Measurements from ENCODE around the gene SHROOM2. TPM values are rescaled to one million over a fixed set of nuclear protein-coding genes. Genes with fewer than 3 reads are reported as not detected.

SHROOM2 gene
- total RNA-seq, 1 experiment from 2014 or later, result 1.2 TPM

- no peak for DNase-seq (ENCODE audit: unreplicated experiment)
- Mint-ChIP-seq H3K4me1 (ENCODE audit: insufficient read depth, unreplicated experiment) (no peaks in the 10 kb centered on the region), H3K9me3 (ENCODE audit: unreplicated experiment) (no peaks in the 10 kb centered on the region), H3K27me3 (ENCODE audit: insufficient read depth, unreplicated experiment) (no peaks in the 10 kb centered on the region), H3K36me3 (ENCODE audit: insufficient read depth, unreplicated experiment) (no peaks in the 10 kb centered on the region), H3K4me3 (ENCODE audit: unreplicated experiment) (no peak overlapping the region), H3K27ac (ENCODE audit: low read depth, unreplicated experiment) (no peak overlapping the region)
- intact Hi-C loops (cut with micrococcal nuclease), result no loop called here
- no TSS peak for BruUV-seq (replicated peaks)
- ChIA-PET POLR2A (no interaction called here), CTCF (no interaction called here)
- no peak for TF ChIP-seq CTCF (IDR thresholded peaks at IDR 0.05; ENCODE audit: unreplicated experiment)
Observed at GRCh38 chrX:9921407-9921806, 135.2 kb downstream of the SHROOM2 start.

- no peaks in the 10 kb centered on the region for H3K9me3 Mint-ChIP-seq (ENCODE audit: unreplicated experiment)
- no peak for TF ChIP-seq CTCF (IDR thresholded peaks at IDR 0.05; ENCODE audit: unreplicated experiment)
- no TSS peak for BruUV-seq (replicated peaks)
- DNase-seq (ENCODE audit: unreplicated experiment), result no peak
- H3K27me3 Mint-ChIP-seq (ENCODE audit: insufficient read depth, unreplicated experiment), result no peaks in the 10 kb centered on the region
- H3K27ac Mint-ChIP-seq (ENCODE audit: low read depth, unreplicated experiment), result no peak overlapping the region
- intact Hi-C loops (cut with micrococcal nuclease), result no loop called here
- no peaks in the 10 kb centered on the region for H3K36me3 Mint-ChIP-seq (ENCODE audit: insufficient read depth, unreplicated experiment)
- H3K4me3 Mint-ChIP-seq (ENCODE audit: unreplicated experiment), result no peak overlapping the region
- H3K4me1 Mint-ChIP-seq (ENCODE audit: insufficient read depth, unreplicated experiment), result no peaks in the 10 kb centered on the region
- CTCF ChIA-PET, result interaction anchor here (0.6 to 0.7 kb wide), 3 partner anchors 18 to 69 kb away, joined by 3 to 4 read pairs (median 3); no protein-coding TSS in a partner anchor
- POLR2A ChIA-PET, result no interaction called here
Observed at GRCh38 chrX:9923357-9923756, 137.1 kb downstream of the SHROOM2 start.

- Mint-ChIP-seq H3K36me3 (ENCODE audit: insufficient read depth, unreplicated experiment) (no peaks in the 10 kb centered on the region), H3K27ac (ENCODE audit: low read depth, unreplicated experiment) (no peak overlapping the region), H3K4me3 (ENCODE audit: unreplicated experiment) (no peak overlapping the region), H3K9me3 (ENCODE audit: unreplicated experiment) (no peaks in the 10 kb centered on the region), H3K4me1 (ENCODE audit: insufficient read depth, unreplicated experiment) (no peaks in the 10 kb centered on the region), H3K27me3 (ENCODE audit: insufficient read depth, unreplicated experiment) (no peaks in the 10 kb centered on the region)
- intact Hi-C loops (cut with micrococcal nuclease), result no loop called here
- ChIA-PET POLR2A (no interaction called here), CTCF (no interaction called here)
- no peak for DNase-seq (ENCODE audit: unreplicated experiment)
- no TSS peak for BruUV-seq (replicated peaks)
- TF ChIP-seq CTCF (IDR thresholded peaks at IDR 0.05; ENCODE audit: unreplicated experiment), result no peak
Observed at GRCh38 chrX:9926002-9926401, 139.8 kb downstream of the SHROOM2 start.

GRCh38 chrX:9927698-9928482 is 141.7 kb downstream of the SHROOM2 start:
- H3K36me3 Mint-ChIP-seq (ENCODE audit: insufficient read depth, unreplicated experiment), result no peaks in the 10 kb centered on the region
- no TSS peak for BruUV-seq (replicated peaks)
- no peak for TF ChIP-seq CTCF (IDR thresholded peaks at IDR 0.05; ENCODE audit: unreplicated experiment)
- H3K27ac Mint-ChIP-seq (ENCODE audit: low read depth, unreplicated experiment), result no peak overlapping the region
- ChIA-PET POLR2A (no interaction called here), CTCF (interaction anchor here (0.6 to 1.3 kb wide), 3 partner anchors 15 to 809 kb away, joined by 3 to 4 read pairs (median 3); no protein-coding TSS in a partner anchor)
- H3K4me1 Mint-ChIP-seq (ENCODE audit: insufficient read depth, unreplicated experiment), result no peaks in the 10 kb centered on the region
- no peak for DNase-seq (ENCODE audit: unreplicated experiment)
- H3K9me3 Mint-ChIP-seq (ENCODE audit: unreplicated experiment), result no peaks in the 10 kb centered on the region
- intact Hi-C loops (cut with micrococcal nuclease), result no loop called here
- H3K27me3 Mint-ChIP-seq (ENCODE audit: insufficient read depth, unreplicated experiment), result no peaks in the 10 kb centered on the region
- no peak overlapping the region for H3K4me3 Mint-ChIP-seq (ENCODE audit: unreplicated experiment)

Data from MCF 10A (cell line).